Activated CD4-positive, alpha-beta T cell treated with anti-CD3 and anti-CD28 coated beads for 36 hours (primary cell): ENCODE results near the gene UVRAG. TPM values are rescaled to one million over a fixed set of nuclear protein-coding genes. Genes with fewer than 3 reads are reported as not detected.

Source experiments
- ATAC-seq: fragments of 200-7000 bp; cut with Tn5 transposase; one replicate; pipeline ENCODE4 v1.10.0; 2021; ENCODE audit warnings: mild to moderate bottlenecking, moderate library complexity
- CTCF ChIA-PET: fragments of 350-600 bp; sonication (Branson Sonifier 250); formaldehyde crosslinking; loops from one replicate; lab custom pipeline; 2021; ENCODE audit warnings: antibody characterized with exemption; lab: Charles Lee
- POLR2A ChIA-PET: fragments of 350-600 bp; sonication (Branson Sonifier 250); formaldehyde crosslinking; loops from one replicate; lab custom pipeline; 2021; ENCODE audit warnings: antibody characterized with exemption, inconsistent platforms; lab: Charles Lee
- DNase-seq: peaks from one replicate; pipeline ENCODE4 v3.0.0-alpha.2; 2020
- H3K27ac Mint-ChIP-seq: one replicate; pipeline ENCODE4 v1.8.0; 2021; ENCODE audit warnings: mixed read lengths
- H3K27me3 Mint-ChIP-seq: one replicate; pipeline ENCODE4 v1.8.0; 2021; ENCODE audit warnings: mixed read lengths
- H3K36me3 Mint-ChIP-seq: one replicate; pipeline ENCODE4 v1.8.0; 2021; ENCODE audit warnings: low read depth, mixed read lengths
- H3K4me1 Mint-ChIP-seq: one replicate; pipeline ENCODE4 v1.8.0; 2021; ENCODE audit warnings: mixed read lengths
- H3K4me3 Mint-ChIP-seq: one replicate; pipeline ENCODE4 v1.8.0; 2021; ENCODE audit warnings: mild to moderate bottlenecking, moderate library complexity, mixed read lengths
- H3K9me3 Mint-ChIP-seq: one replicate; pipeline ENCODE4 v1.8.0; 2021; ENCODE audit warnings: low read depth, mixed read lengths
- intact Hi-C, 2 experiments: fragments of 100-400 bp; cut with DNase I in 1 of 2; cut with micrococcal nuclease in 1 of 2; formaldehyde crosslinking; loops; one replicate each; pipeline versions ENCODE4 v1.14.2 to v1.15.1; 2022 to 2024; cut with DNase I, micrococcal nuclease
- total RNA-seq, 2 experiments: library from RNA; stranded (reverse); gene quantifications; one replicate each; pipeline ENCODE4 v1.2.3, GENCODE V29; 2021

The UVRAG gene
- total RNA-seq, 2 experiments from 2014 or later = 11.4 to 13.4 TPM

- Mint-ChIP-seq H3K9me3 (no peaks in the 10 kb centered on the region), H3K27ac (no peak overlapping the region), H3K4me3 (no peak overlapping the region), H3K4me1 (no peaks in the 10 kb centered on the region), H3K27me3 (no peaks in the 10 kb centered on the region), H3K36me3 (no peaks in the 10 kb centered on the region)
- ChIA-PET CTCF (interaction anchor here (0.5 kb wide), 1 partner anchor 153 kb away, joined by 3 read pairs; no protein-coding TSS in a partner anchor), POLR2A (interaction anchor here (0.6 kb wide), 1 partner anchor 210 kb away, joined by 3 read pairs; no protein-coding TSS in a partner anchor)
- ATAC-seq (no peak), DNase-seq (no peak)
- intact Hi-C loops = no loop called here
These were observed 358.7 kb downstream of the UVRAG start for GRCh38 chr11:76173663-76174062.

- POLR2A ChIA-PET = no interaction called here
- CTCF ChIA-PET = no interaction called here
- intact Hi-C loops = no loop called here
- Mint-ChIP-seq H3K4me1 (no peaks in the 10 kb centered on the region), H3K36me3 (no peaks in the 10 kb centered on the region), H3K27me3 (no peaks in the 10 kb centered on the region), H3K4me3 (no peak overlapping the region), H3K27ac (no peak overlapping the region), H3K9me3 (no peaks in the 10 kb centered on the region)
- no peak for DNase-seq
- ATAC-seq = no peak
These were observed 359.3 kb downstream of the UVRAG start for GRCh38 chr11:76174330-76174729.

- Mint-ChIP-seq H3K4me3 (no peak overlapping the region), H3K4me1 (no peaks in the 10 kb centered on the region), H3K9me3 (no peaks in the 10 kb centered on the region), H3K27me3 (no peaks in the 10 kb centered on the region), H3K36me3 (no peaks in the 10 kb centered on the region), H3K27ac (no peak overlapping the region)
- intact Hi-C loops = no loop called here
- CTCF ChIA-PET = no interaction called here
- no peak for DNase-seq
- POLR2A ChIA-PET = no interaction called here
- no peak for ATAC-seq
These were observed 360.8 kb downstream of the UVRAG start for GRCh38 chr11:76175783-76176182.

- DNase-seq = no peak
- H3K4me3 Mint-ChIP-seq = no peak overlapping the region
- H3K9me3 Mint-ChIP-seq = no peaks in the 10 kb centered on the region
- intact Hi-C loops = no loop called here
- ChIA-PET POLR2A (no interaction called here), CTCF (interaction anchor here (0.6 kb wide), 1 partner anchor 16 kb away, joined by 3 read pairs; no protein-coding TSS in a partner anchor)
- no peaks in the 10 kb centered on the region for H3K27me3 Mint-ChIP-seq
- ATAC-seq = no peak
- no peaks in the 10 kb centered on the region for H3K4me1 Mint-ChIP-seq
- no peaks in the 10 kb centered on the region for H3K36me3 Mint-ChIP-seq
- H3K27ac Mint-ChIP-seq = no peak overlapping the region
These were observed 361.5 kb downstream of the UVRAG start for GRCh38 chr11:76176463-76176862.

- no peak for ATAC-seq
- ChIA-PET POLR2A (no interaction called here), CTCF (interaction anchor here (0.6 kb wide), 1 partner anchor 16 kb away, joined by 3 read pairs; no protein-coding TSS in a partner anchor)
- DNase-seq = no peak
- no peaks in the 10 kb centered on the region for H3K36me3 Mint-ChIP-seq
- H3K27ac Mint-ChIP-seq = no peak overlapping the region
- no peak overlapping the region for H3K4me3 Mint-ChIP-seq
- no peaks in the 10 kb centered on the region for H3K4me1 Mint-ChIP-seq
- no peaks in the 10 kb centered on the region for H3K9me3 Mint-ChIP-seq
- intact Hi-C loops = no loop called here
- no peaks in the 10 kb centered on the region for H3K27me3 Mint-ChIP-seq
These were observed 362.3 kb downstream of the UVRAG start for GRCh38 chr11:76177250-76177686.

- ATAC-seq (no peak), DNase-seq (no peak)
- no peak overlapping the region for H3K27ac Mint-ChIP-seq
- ChIA-PET POLR2A (no interaction called here), CTCF (no interaction called here)
- H3K36me3 Mint-ChIP-seq = no peaks in the 10 kb centered on the region
- H3K4me3 Mint-ChIP-seq = no peak overlapping the region
- no peaks in the 10 kb centered on the region for H3K9me3 Mint-ChIP-seq
- no peaks in the 10 kb centered on the region for H3K4me1 Mint-ChIP-seq
- intact Hi-C loops = no loop called here
- no peaks in the 10 kb centered on the region for H3K27me3 Mint-ChIP-seq
These were observed 364.1 kb downstream of the UVRAG start for GRCh38 chr11:76179147-76179546.

GRCh38 chr11:76181371-76181770 lies 366.4 kb downstream of the UVRAG start:
- H3K4me3 Mint-ChIP-seq = no peak overlapping the region
- H3K27me3 Mint-ChIP-seq = no peaks in the 10 kb centered on the region
- no peaks in the 10 kb centered on the region for H3K4me1 Mint-ChIP-seq
- ATAC-seq = no peak
- DNase-seq = no peak
- CTCF ChIA-PET = no interaction called here
- POLR2A ChIA-PET = no interaction called here
- H3K9me3 Mint-ChIP-seq = no peaks in the 10 kb centered on the region
- no peak overlapping the region for H3K27ac Mint-ChIP-seq
- H3K36me3 Mint-ChIP-seq = no peaks in the 10 kb centered on the region
- intact Hi-C loops = no loop called here

GRCh38 chr11:76184551-76184993 lies 369.6 kb downstream of the UVRAG start:
- ChIA-PET POLR2A (no interaction called here), CTCF (no interaction called here)
- H3K27ac Mint-ChIP-seq = no peak overlapping the region

GRCh38 chr11:76185511-76185910 lies 370.5 kb downstream of the UVRAG start:
- Mint-ChIP-seq H3K27ac (no peak overlapping the region), H3K9me3 (no peaks in the 10 kb centered on the region), H3K4me1 (no peaks in the 10 kb centered on the region), H3K4me3 (no peak overlapping the region), H3K27me3 (no peaks in the 10 kb centered on the region), H3K36me3 (no peaks in the 10 kb centered on the region)
- intact Hi-C loops = no loop called here
- ATAC-seq (no peak), DNase-seq (no peak)
- ChIA-PET POLR2A (no interaction called here), CTCF (interaction anchor here (0.8 kb wide), 1 partner anchor 22 kb away, joined by 5 read pairs; no protein-coding TSS in a partner anchor)

More at GRCh38 chr11:76184551-76184993, 369.6 kb downstream of the UVRAG start:
- H3K9me3 Mint-ChIP-seq = no peaks in the 10 kb centered on the region
- no peaks in the 10 kb centered on the region for H3K36me3 Mint-ChIP-seq
- intact Hi-C loops = no loop called here
- no peak overlapping the region for H3K4me3 Mint-ChIP-seq
- no peaks in the 10 kb centered on the region for H3K4me1 Mint-ChIP-seq
- H3K27me3 Mint-ChIP-seq = no peaks in the 10 kb centered on the region
- DNase-seq (no peak), ATAC-seq (no peak)

- no peaks in the 10 kb centered on the region for H3K9me3 Mint-ChIP-seq
- ATAC-seq = no peak
- H3K4me3 Mint-ChIP-seq = no peak overlapping the region
- no peaks in the 10 kb centered on the region for H3K4me1 Mint-ChIP-seq
- H3K36me3 Mint-ChIP-seq = no peaks in the 10 kb centered on the region
- intact Hi-C loops = no loop called here
- no peak overlapping the region for H3K27ac Mint-ChIP-seq
- ChIA-PET CTCF (interaction anchor here (0.8 to 1.8 kb wide), 3 partner anchors 10 to 34 kb away, joined by 3 to 8 read pairs (median 5); no protein-coding TSS in a partner anchor), POLR2A (no interaction called here)
- no peak for DNase-seq
- no peaks in the 10 kb centered on the region for H3K27me3 Mint-ChIP-seq
These were observed 371.0 kb downstream of the UVRAG start for GRCh38 chr11:76185931-76186401.

GRCh38 chr11:76186776-76187279 lies 371.8 kb downstream of the UVRAG start:
- ATAC-seq (no peak), DNase-seq (no peak)
- no peak overlapping the region for H3K27ac Mint-ChIP-seq
- no peak overlapping the region for H3K4me3 Mint-ChIP-seq
- ChIA-PET CTCF (interaction anchor here (1.0 to 1.8 kb wide), 2 partner anchors 9 to 35 kb away, joined by 3 to 8 read pairs; no protein-coding TSS in a partner anchor), POLR2A (no interaction called here)
- H3K27me3 Mint-ChIP-seq = no peaks in the 10 kb centered on the region
- H3K4me1 Mint-ChIP-seq = no peaks in the 10 kb centered on the region
- H3K9me3 Mint-ChIP-seq = no peaks in the 10 kb centered on the region
- intact Hi-C loops = no loop called here
- no peaks in the 10 kb centered on the region for H3K36me3 Mint-ChIP-seq

- intact Hi-C loops = no loop called here
- DNase-seq = no peak
- H3K4me3 Mint-ChIP-seq = no peak overlapping the region
- H3K9me3 Mint-ChIP-seq = no peaks in the 10 kb centered on the region
- no peaks in the 10 kb centered on the region for H3K4me1 Mint-ChIP-seq
- no peaks in the 10 kb centered on the region for H3K36me3 Mint-ChIP-seq
- CTCF ChIA-PET = no interaction called here
- no peak overlapping the region for H3K27ac Mint-ChIP-seq
- POLR2A ChIA-PET = no interaction called here
- no peak for ATAC-seq
- no peaks in the 10 kb centered on the region for H3K27me3 Mint-ChIP-seq
These were observed 373.9 kb downstream of the UVRAG start for GRCh38 chr11:76188873-76189272.
